ENCODE measurements around the gene EPN2.

GRCh38 chr17:19372011-19372370 lies 134.8 kb downstream of the EPN2 start:
- TF ChIP-seq CTCF (IDR thresholded peaks at IDR 0.05) (no peak), POLR2A (IDR thresholded peaks at IDR 0.05) (no peak)

All from uterus (tissue), 2 donors.